Activated CD4-positive, alpha-beta memory T cell treated with anti-CD3 and anti-CD28 coated beads, Interleukin-2, amount 10 ng/mL, durations not matched to agents 7 days and 5 days (primary cell): ENCODE data around the gene TMEM119. TPM values are rescaled to one million over a fixed set of nuclear protein-coding genes. Genes with fewer than 3 reads are reported as not detected.

Experiments used
- CTCF ChIA-PET: fragments of 350-600 bp; sonication (Branson Sonifier 250); formaldehyde crosslinking; loops from one replicate; lab custom pipeline; 2021; ENCODE audit warnings: antibody characterized with exemption, inconsistent platforms; lab: Charles Lee
- POLR2A ChIA-PET: fragments of 350-600 bp; sonication (Branson Sonifier 250); formaldehyde crosslinking; loops from one replicate; lab custom pipeline; 2021; ENCODE audit warnings: antibody characterized with exemption; lab: Charles Lee
- DNase-seq: peaks from one replicate; pipeline ENCODE4 v3.0.0-alpha.2; 2020
- H3K27ac Mint-ChIP-seq: one replicate; pipeline ENCODE4 v1.8.0; 2021; ENCODE audit warnings: mild to moderate bottlenecking, mixed read lengths
- H3K27me3 Mint-ChIP-seq: one replicate; pipeline ENCODE4 v1.8.0; 2021; ENCODE audit warnings: mixed read lengths
- H3K36me3 Mint-ChIP-seq: one replicate; pipeline ENCODE4 v1.8.0; 2021; ENCODE audit warnings: low read depth, mixed read lengths
- H3K4me1 Mint-ChIP-seq: one replicate; pipeline ENCODE4 v1.8.0; 2021; ENCODE audit warnings: mixed read lengths
- H3K4me3 Mint-ChIP-seq: one replicate; pipeline ENCODE4 v1.8.0; 2021; ENCODE audit warnings: mild to moderate bottlenecking, mixed read lengths
- H3K9me3 Mint-ChIP-seq: one replicate; pipeline ENCODE4 v1.8.0; 2021; ENCODE audit warnings: mixed read lengths
- total RNA-seq, 2 experiments: library from RNA; stranded (reverse); gene quantifications; one replicate each; pipeline ENCODE4 v1.2.3, GENCODE V29; 2021

The TMEM119 gene
- 1 to 10 TPM in 1 of 2 experiments, under 1 TPM in 1; 0.80 to 1.0 TPM for total RNA-seq

GRCh38 chr12:108597559-108598471, at the start of gene TMEM119:
Gene TMEM119, minus strand, starts transcription at chr12:108598084. Its CDS starts 5,701 bp downstream, at chr12:108592383.
- ChIA-PET POLR2A (no interaction called here), CTCF (interaction anchor here (1.5 kb wide), 1 partner anchor 20 kb away, joined by 3 read pairs; no protein-coding TSS in a partner anchor)
- no peaks in the 10 kb centered on the region for H3K27me3 Mint-ChIP-seq
- no peak within 1 kb of the TSS for H3K27ac Mint-ChIP-seq
- no peaks in the 10 kb centered on the region for H3K4me1 Mint-ChIP-seq
- no peaks in the 10 kb centered on the region for H3K36me3 Mint-ChIP-seq
- no peak for DNase-seq
- H3K4me3 Mint-ChIP-seq = no peak within 1 kb of the TSS
- H3K9me3 Mint-ChIP-seq = no peaks in the 10 kb centered on the region

- H3K4me3 Mint-ChIP-seq = peak overlapping the region; percentile 9
- CTCF ChIA-PET = interaction anchor here (0.7 to 3.4 kb wide), 15 partner anchors 10 to 305 kb away, joined by 3 to 20 read pairs (median 4); partner anchors contain the start of genes ISCU and SELPLG
- POLR2A ChIA-PET = interaction anchor here (0.7 to 4.9 kb wide), 6 partner anchors 10 to 83 kb away, joined by 3 to 84 read pairs (median 6); partner anchors contain the start of gene SELPLG
- H3K4me1 Mint-ChIP-seq = peaks cover 40% of the 10 kb centered on the region
- H3K27ac Mint-ChIP-seq = peak overlapping the region; percentile 65
- no peaks in the 10 kb centered on the region for H3K9me3 Mint-ChIP-seq
- no peaks in the 10 kb centered on the region for H3K27me3 Mint-ChIP-seq
- H3K36me3 Mint-ChIP-seq = peaks cover 35% of the 10 kb centered on the region
- DNase-seq = no peak
Measured at GRCh38 chr12:108646600-108647579, 49.0 kb upstream of the TMEM119 start.

- peaks cover 40% of the 10 kb centered on the region for H3K4me1 Mint-ChIP-seq
- peak overlapping the region; percentile 9 for H3K4me3 Mint-ChIP-seq
- peak overlapping the region; percentile 65 for H3K27ac Mint-ChIP-seq
- no peak for DNase-seq
- POLR2A ChIA-PET = interaction anchor here (0.9 to 4.9 kb wide), 5 partner anchors 9 to 18 kb away, joined by 3 to 84 read pairs (median 6); partner anchors contain the start of gene SELPLG
- peaks cover 35% of the 10 kb centered on the region for H3K36me3 Mint-ChIP-seq
- CTCF ChIA-PET = interaction anchor here (0.6 to 3.4 kb wide), 13 partner anchors 9 to 112 kb away, joined by 3 to 20 read pairs (median 4); partner anchors contain the start of genes ISCU and SELPLG
- H3K27me3 Mint-ChIP-seq = no peaks in the 10 kb centered on the region
- no peaks in the 10 kb centered on the region for H3K9me3 Mint-ChIP-seq
Measured at GRCh38 chr12:108645686-108646599, 48.1 kb upstream of the TMEM119 start.

- DNase-seq = no peak
- no peaks in the 10 kb centered on the region for H3K27me3 Mint-ChIP-seq
- H3K27ac Mint-ChIP-seq = no peak overlapping the region
- ChIA-PET POLR2A (interaction anchor here (4.9 kb wide), 1 partner anchor 12 kb away, joined by 84 read pairs; the partner anchor contains the start of gene SELPLG), CTCF (interaction anchor here (3.1 to 3.4 kb wide), 2 partner anchors 19 to 26 kb away, joined by 19 to 20 read pairs; no protein-coding TSS in a partner anchor)
- H3K9me3 Mint-ChIP-seq = no peaks in the 10 kb centered on the region
- H3K4me3 Mint-ChIP-seq = no peak overlapping the region
- H3K4me1 Mint-ChIP-seq = peaks cover 46% of the 10 kb centered on the region
- H3K36me3 Mint-ChIP-seq = peaks cover 34% of the 10 kb centered on the region
Measured at GRCh38 chr12:108644811-108645120, 46.9 kb upstream of the TMEM119 start.

GRCh38 chr12:108643941-108644810, 46.3 kb upstream of the TMEM119 start:
- DNase-seq = no peak
- Mint-ChIP-seq H3K4me1 (peaks cover 46% of the 10 kb centered on the region), H3K27me3 (no peaks in the 10 kb centered on the region), H3K9me3 (no peaks in the 10 kb centered on the region), H3K4me3 (no peak overlapping the region), H3K36me3 (peaks cover 33% of the 10 kb centered on the region), H3K27ac (no peak overlapping the region)
- ChIA-PET POLR2A (interaction anchor here (0.6 to 4.9 kb wide), 2 partner anchors 10 to 11 kb away, joined by 3 to 84 read pairs; partner anchors contain the start of gene SELPLG), CTCF (interaction anchor here (3.1 to 3.4 kb wide), 2 partner anchors 20 to 26 kb away, joined by 19 to 20 read pairs; no protein-coding TSS in a partner anchor)

GRCh38 chr12:108642899-108643654, 45.2 kb upstream of the TMEM119 start:
- ChIA-PET POLR2A (interaction anchor here (0.6 kb wide), 1 partner anchor 9 kb away, joined by 3 read pairs; the partner anchor contains the start of gene SELPLG), CTCF (no interaction called here)
- Mint-ChIP-seq H3K4me1 (peaks cover 41% of the 10 kb centered on the region), H3K27me3 (no peaks in the 10 kb centered on the region), H3K4me3 (no peak overlapping the region), H3K9me3 (no peaks in the 10 kb centered on the region), H3K36me3 (peaks cover 32% of the 10 kb centered on the region), H3K27ac (no peak overlapping the region)
- DNase-seq = no peak

GRCh38 chr12:108642269-108642870, 44.5 kb upstream of the TMEM119 start:
- Mint-ChIP-seq H3K36me3 (peaks cover 28% of the 10 kb centered on the region), H3K4me1 (peaks cover 41% of the 10 kb centered on the region), H3K4me3 (no peak overlapping the region), H3K9me3 (no peaks in the 10 kb centered on the region), H3K27ac (no peak overlapping the region), H3K27me3 (no peaks in the 10 kb centered on the region)
- ChIA-PET POLR2A (interaction anchor here (1.2 to 1.4 kb wide), 2 partner anchors 13 to 14 kb away, joined by 3 to 4 read pairs; no protein-coding TSS in a partner anchor), CTCF (no interaction called here)
- no peak for DNase-seq

GRCh38 chr12:108641446-108642268, 43.8 kb upstream of the TMEM119 start:
- ChIA-PET CTCF (interaction anchor here (2.2 kb wide), 1 partner anchor 23 kb away, joined by 14 read pairs; no protein-coding TSS in a partner anchor), POLR2A (interaction anchor here (1.2 to 1.5 kb wide), 5 partner anchors 11 to 216 kb away, joined by 3 to 4 read pairs (median 3); partner anchors contain the start of gene SSH1)
- Mint-ChIP-seq H3K9me3 (no peaks in the 10 kb centered on the region), H3K27ac (no peak overlapping the region), H3K4me3 (no peak overlapping the region), H3K36me3 (peaks cover 28% of the 10 kb centered on the region), H3K4me1 (peaks cover 46% of the 10 kb centered on the region), H3K27me3 (no peaks in the 10 kb centered on the region)
- no peak for DNase-seq

GRCh38 chr12:108640802-108641445, 43.0 kb upstream of the TMEM119 start:
- Mint-ChIP-seq H3K27me3 (no peaks in the 10 kb centered on the region), H3K27ac (no peak overlapping the region), H3K4me1 (peaks cover 45% of the 10 kb centered on the region), H3K4me3 (no peak overlapping the region), H3K9me3 (no peaks in the 10 kb centered on the region), H3K36me3 (peaks cover 21% of the 10 kb centered on the region)
- POLR2A ChIA-PET = interaction anchor here (0.8 to 1.5 kb wide), 6 partner anchors 10 to 216 kb away, joined by 3 to 4 read pairs (median 3); partner anchors contain the start of gene SSH1
- no peak for DNase-seq
- CTCF ChIA-PET = interaction anchor here (2.2 kb wide), 1 partner anchor 23 kb away, joined by 14 read pairs; no protein-coding TSS in a partner anchor
